HEK293 (cell line): Measurements from ENCODE around the gene TP63.

Experiments
- CTCF ChIA-PET: fragments of 350-600 bp; formaldehyde crosslinking; extraction: SDS; loops from one replicate; lab custom pipeline; 2021; ENCODE audit warnings: antibody characterized with exemption; lab: Yijun Ruan, JAX
- POLR2A ChIA-PET: fragments of 300-600 bp; formaldehyde crosslinking; extraction: SDS; loops from one replicate; lab custom pipeline; 2020; ENCODE audit warnings: antibody characterized with exemption, inconsistent platforms; lab: Yijun Ruan, JAX
- H3K27ac ChIP-seq: fragments of 200-500 bp; sonication (Bioruptor generic); 2 replicates; pipeline ENCODE4 v1.5.1; 2014; ENCODE audit warnings: low read depth, low read length, control low read depth, inconsistent platforms; ENCODE audit errors: extremely low read depth
- H3K36me3 ChIP-seq, 2 experiments: fragments of 200-500 bp in 1 of 2; sonication (Bioruptor generic) in 1 of 2; 1 replicate in 1 of 2; 2 replicates in 1 of 2; pipeline ENCODE4 v1.5.1; 2014 to 2017; ENCODE audit warnings: inconsistent platforms in 2 of 2, low read length in 2 of 2; ENCODE audit not compliant: control insufficient read depth in 2 of 2, insufficient read depth in 1 of 2
- H3K4me1 ChIP-seq: fragments of 200-500 bp; sonication (Bioruptor generic); 2 replicates; pipeline ENCODE4 v1.5.1; 2014; ENCODE audit warnings: mild to moderate bottlenecking, low read length, inconsistent platforms; ENCODE audit not compliant: control insufficient read depth, insufficient read depth
- H3K4me3 ChIP-seq: 2 replicates; pipeline ENCODE4 v1.5.1; 2011; ENCODE audit warnings: low read depth, mild to moderate bottlenecking, control low read depth, low read length, moderate library complexity
- H3K9me3 ChIP-seq: fragments of 200-500 bp; sonication (Bioruptor generic); 2 replicates; pipeline ENCODE4 v1.5.1; 2014; ENCODE audit warnings: low read depth, low read length, inconsistent platforms; ENCODE audit not compliant: control insufficient read depth, insufficient read depth
- GLI2 ChIP-seq: fragments of 450-650 bp; formaldehyde crosslinking; IDR thresholded peaks from 2 replicates; pipeline ENCODE4; 2017; ENCODE audit warnings: missing biosample characterization, missing genetic modification characterization, low read depth, borderline replicate concordance
- RBAK ChIP-seq: fragments of 450-650 bp; formaldehyde crosslinking; IDR thresholded peaks from 2 replicates; pipeline ENCODE4 v1.5.1; 2016; ENCODE audit warnings: missing biosample characterization, missing genetic modification characterization
- ZFP3 ChIP-seq: fragments of 450-650 bp; formaldehyde crosslinking; IDR thresholded peaks from 2 replicates; pipeline ENCODE4 v1.5.1; 2016; ENCODE audit warnings: low read depth, missing biosample characterization, missing genetic modification characterization
- ZIC2 ChIP-seq: fragments of 450-650 bp; formaldehyde crosslinking; IDR thresholded peaks from 2 replicates; pipeline ENCODE4 v1.5.1; 2016; ENCODE audit warnings: missing biosample characterization, missing genetic modification characterization
- ZNF138 ChIP-seq: fragments of 450-650 bp; formaldehyde crosslinking; IDR thresholded peaks from 2 replicates; pipeline ENCODE4 v1.5.1; 2016; ENCODE audit warnings: missing biosample characterization, missing genetic modification characterization, borderline replicate concordance
- ZNF157 ChIP-seq: fragments of 450-650 bp; formaldehyde crosslinking; IDR thresholded peaks from 2 replicates; pipeline ENCODE4 v1.5.1; 2016; ENCODE audit warnings: missing biosample characterization, missing genetic modification characterization
- ZNF169 ChIP-seq: fragments of 450-650 bp; formaldehyde crosslinking; IDR thresholded peaks from 2 replicates; pipeline ENCODE4 v1.5.1; 2016; ENCODE audit warnings: missing biosample characterization, missing genetic modification characterization
- ZNF184 ChIP-seq: fragments of 450-650 bp; IDR thresholded peaks from 2 replicates; pipeline ENCODE4 v1.5.1; 2018; ENCODE audit warnings: missing biosample characterization, mild to moderate bottlenecking, missing genetic modification characterization
- ZNF202 ChIP-seq: fragments of 450-650 bp; formaldehyde crosslinking; IDR thresholded peaks from 2 replicates; pipeline ENCODE4 v1.5.1; 2016; ENCODE audit warnings: missing biosample characterization, missing genetic modification characterization, borderline replicate concordance
- ZNF211 ChIP-seq: fragments of 450-650 bp; formaldehyde crosslinking; IDR thresholded peaks from 2 replicates; pipeline ENCODE4 v1.5.1; 2016; ENCODE audit warnings: low read depth, missing biosample characterization, missing genetic modification characterization
- ZNF221 ChIP-seq: fragments of 450-650 bp; formaldehyde crosslinking; IDR thresholded peaks from 2 replicates; pipeline ENCODE4 v1.5.1; 2017; ENCODE audit warnings: missing biosample characterization, missing genetic modification characterization, borderline replicate concordance
- ZNF341 ChIP-seq: fragments of 450-650 bp; formaldehyde crosslinking; IDR thresholded peaks from 2 replicates; pipeline ENCODE4; 2016; ENCODE audit warnings: low read depth, missing biosample characterization, missing genetic modification characterization
- ZNF394 ChIP-seq: fragments of 450-650 bp; formaldehyde crosslinking; IDR thresholded peaks from 2 replicates; pipeline ENCODE4 v1.5.1; 2016; ENCODE audit warnings: missing biosample characterization, missing genetic modification characterization, mild to moderate bottlenecking, moderate library complexity, borderline replicate concordance
- ZNF404 ChIP-seq: fragments of 450-650 bp; formaldehyde crosslinking; IDR thresholded peaks from 2 replicates; pipeline ENCODE4 v1.5.1; 2017; ENCODE audit warnings: missing biosample characterization, missing genetic modification characterization
- ZNF514 ChIP-seq: fragments of 450-650 bp; formaldehyde crosslinking; IDR thresholded peaks from 2 replicates; pipeline ENCODE4 v1.5.1; 2016; ENCODE audit warnings: missing biosample characterization, missing genetic modification characterization
- ZNF544 ChIP-seq: fragments of 450-650 bp; formaldehyde crosslinking; IDR thresholded peaks from 2 replicates; pipeline ENCODE4 v1.5.0; 2017; ENCODE audit warnings: missing biosample characterization, missing genetic modification characterization
- ZNF555 ChIP-seq: fragments of 450-650 bp; formaldehyde crosslinking; conservative IDR thresholded peaks from 2 replicates; pipeline ENCODE4 v1.5.1; 2017; ENCODE audit warnings: missing biosample characterization, mild to moderate bottlenecking, missing genetic modification characterization, inconsistent platforms
- ZNF561 ChIP-seq: fragments of 450-650 bp; IDR thresholded peaks from 2 replicates; pipeline ENCODE4 v1.5.1; 2018; ENCODE audit warnings: missing biosample characterization, missing genetic modification characterization, borderline replicate concordance
- ZNF571 ChIP-seq: fragments of 450-650 bp; formaldehyde crosslinking; IDR thresholded peaks from 2 replicates; pipeline ENCODE4 v1.5.0; 2017; ENCODE audit warnings: missing biosample characterization, missing genetic modification characterization
- ZNF596 ChIP-seq: fragments of 450-650 bp; IDR thresholded peaks from 2 replicates; pipeline ENCODE4 v1.5.0; 2018; ENCODE audit warnings: missing biosample characterization, mild to moderate bottlenecking, missing genetic modification characterization, moderate library complexity
- ZNF623 ChIP-seq: fragments of 450-650 bp; formaldehyde crosslinking; IDR thresholded peaks from 2 replicates; pipeline ENCODE4 v1.5.1; 2016; ENCODE audit warnings: missing biosample characterization, missing genetic modification characterization
- ZNF626 ChIP-seq: fragments of 450-650 bp; sonication (Bioruptor Pico); formaldehyde crosslinking; IDR thresholded peaks from 2 replicates; pipeline ENCODE4 v1.5.1; 2018; ENCODE audit warnings: missing biosample characterization, missing genetic modification characterization, inconsistent platforms
- ZNF658 ChIP-seq: fragments of 450-650 bp; formaldehyde crosslinking; IDR thresholded peaks from 2 replicates; pipeline ENCODE4; 2016; ENCODE audit warnings: missing biosample characterization, missing genetic modification characterization
- ZNF660 ChIP-seq: fragments of 450-650 bp; IDR thresholded peaks from 2 replicates; pipeline ENCODE4 v1.5.1; 2018; ENCODE audit warnings: missing biosample characterization, mild to moderate bottlenecking, missing genetic modification characterization
- TF ChIP-seq, protein P1 (sequence below): fragments of 450-650 bp; formaldehyde crosslinking; IDR thresholded peaks from 2 replicates; pipeline ENCODE4 v1.5.1; 2016; ENCODE audit warnings: missing biosample characterization, missing genetic modification characterization
- TF ChIP-seq, protein P2 (sequence below): fragments of 450-650 bp; formaldehyde crosslinking; IDR thresholded peaks from 2 replicates; pipeline ENCODE4 v1.5.1; 2016; ENCODE audit warnings: missing biosample characterization, missing genetic modification characterization, borderline replicate concordance
- TF ChIP-seq, protein P3 (sequence below): fragments of 450-650 bp; formaldehyde crosslinking; IDR thresholded peaks from 2 replicates; pipeline ENCODE4 v1.5.1; 2017; ENCODE audit warnings: missing biosample characterization, missing genetic modification characterization

TP63 gene

DNA sequence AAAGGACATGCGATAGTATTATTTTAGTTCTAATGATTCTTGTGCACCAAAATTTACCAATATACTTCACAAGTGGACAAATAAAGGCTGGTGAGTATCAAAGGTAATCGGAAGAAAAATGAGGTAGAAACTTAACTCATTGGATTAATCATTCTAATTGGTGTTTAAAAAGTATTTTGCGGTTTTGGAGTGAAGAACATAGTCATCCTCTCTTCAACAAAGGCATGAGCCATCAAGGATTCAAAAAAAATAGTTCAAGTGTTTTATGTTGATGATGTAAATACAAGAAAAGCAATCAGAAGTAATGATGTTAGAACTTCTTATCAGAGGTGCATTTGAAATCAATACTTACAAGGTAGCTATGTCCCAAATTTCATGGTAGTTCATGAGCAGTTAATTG lies 268.0 kb downstream of the TP63 start:
- CTCF ChIA-PET = no interaction called here
- Histone ChIP-seq H3K4me3 (no peak overlapping the region), H3K27ac (no peak overlapping the region), H3K4me1 (no peaks in the 10 kb centered on the region), H3K36me3 (no peaks in the 10 kb centered on the region), H3K9me3 (no peaks in the 10 kb centered on the region)
- POLR2A ChIA-PET = no interaction called here
- TF ChIP-seq, protein P1, sequence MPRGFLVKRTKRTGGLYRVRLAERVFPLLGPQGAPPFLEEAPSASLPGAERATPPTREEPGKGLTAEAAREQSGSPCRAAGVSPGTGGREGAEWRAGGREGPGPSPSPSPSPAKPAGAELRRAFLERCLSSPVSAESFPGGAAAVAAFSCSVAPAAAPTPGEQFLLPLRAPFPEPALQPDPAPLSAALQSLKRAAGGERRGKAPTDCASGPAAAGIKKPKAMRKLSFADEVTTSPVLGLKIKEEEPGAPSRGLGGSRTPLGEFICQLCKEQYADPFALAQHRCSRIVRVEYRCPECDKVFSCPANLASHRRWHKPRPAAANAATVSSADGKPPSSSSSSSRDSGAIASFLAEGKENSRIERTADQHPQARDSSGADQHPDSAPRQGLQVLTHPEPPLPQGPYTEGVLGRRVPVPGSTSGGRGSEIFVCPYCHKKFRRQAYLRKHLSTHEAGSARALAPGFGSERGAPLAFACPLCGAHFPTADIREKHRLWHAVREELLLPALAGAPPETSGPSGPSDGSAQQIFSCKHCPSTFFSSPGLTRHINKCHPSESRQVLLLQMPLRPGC (tag by site-specific recombination) = no peak
- TF ChIP-seq, protein P2, sequence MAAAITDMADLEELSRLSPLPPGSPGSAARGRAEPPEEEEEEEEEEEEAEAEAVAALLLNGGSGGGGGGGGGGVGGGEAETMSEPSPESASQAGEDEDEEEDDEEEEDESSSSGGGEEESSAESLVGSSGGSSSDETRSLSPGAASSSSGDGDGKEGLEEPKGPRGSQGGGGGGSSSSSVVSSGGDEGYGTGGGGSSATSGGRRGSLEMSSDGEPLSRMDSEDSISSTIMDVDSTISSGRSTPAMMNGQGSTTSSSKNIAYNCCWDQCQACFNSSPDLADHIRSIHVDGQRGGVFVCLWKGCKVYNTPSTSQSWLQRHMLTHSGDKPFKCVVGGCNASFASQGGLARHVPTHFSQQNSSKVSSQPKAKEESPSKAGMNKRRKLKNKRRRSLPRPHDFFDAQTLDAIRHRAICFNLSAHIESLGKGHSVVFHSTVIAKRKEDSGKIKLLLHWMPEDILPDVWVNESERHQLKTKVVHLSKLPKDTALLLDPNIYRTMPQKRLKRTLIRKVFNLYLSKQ (tag by site-specific recombination) = no peak
- no peak for TF ChIP-seq ZNF202 (tag by site-specific recombination)
- no peak for TF ChIP-seq ZNF341

DNA sequence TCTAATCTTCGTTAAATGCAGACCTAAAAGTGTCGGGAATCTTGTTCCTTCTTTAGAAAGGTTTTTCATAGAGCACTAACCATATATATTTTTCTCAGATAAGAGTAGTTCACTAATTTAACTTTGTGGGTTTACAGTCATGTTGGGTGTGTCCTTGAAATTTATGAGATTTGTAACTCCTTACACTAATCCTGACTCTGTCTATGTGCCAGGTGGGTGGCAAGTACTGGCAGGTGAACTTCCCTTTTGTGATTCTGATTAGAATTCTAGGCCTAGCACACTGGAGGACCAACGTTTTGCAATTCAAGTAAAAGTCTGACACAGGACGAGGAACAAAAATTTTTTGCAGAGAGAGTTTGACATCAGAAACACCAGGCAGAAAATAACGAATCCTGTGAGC lies 269.4 kb downstream of the TP63 start:
- Histone ChIP-seq H3K36me3 (no peaks in the 10 kb centered on the region), H3K27ac (no peak overlapping the region), H3K4me1 (no peaks in the 10 kb centered on the region), H3K9me3 (no peaks in the 10 kb centered on the region), H3K4me3 (no peak overlapping the region)
- TF ChIP-seq ZNF157 (tag by site-specific recombination) (no peak), ZNF571 (tag by site-specific recombination) (no peak), ZNF211 (no peak), ZNF544 (tag by site-specific recombination) (no peak), RBAK (tag by site-specific recombination) (no peak), ZNF555 (tag by site-specific recombination) (no peak), ZNF660 (tag by site-specific recombination) (no peak), ZNF394 (tag by site-specific recombination) (no peak), ZFP3 (no peak), ZNF221 (no peak), GLI2 (tag by site-specific recombination) (no peak), ZNF184 (tag by site-specific recombination) (no peak)
- POLR2A ChIA-PET = no interaction called here
- CTCF ChIA-PET = no interaction called here

DNA sequence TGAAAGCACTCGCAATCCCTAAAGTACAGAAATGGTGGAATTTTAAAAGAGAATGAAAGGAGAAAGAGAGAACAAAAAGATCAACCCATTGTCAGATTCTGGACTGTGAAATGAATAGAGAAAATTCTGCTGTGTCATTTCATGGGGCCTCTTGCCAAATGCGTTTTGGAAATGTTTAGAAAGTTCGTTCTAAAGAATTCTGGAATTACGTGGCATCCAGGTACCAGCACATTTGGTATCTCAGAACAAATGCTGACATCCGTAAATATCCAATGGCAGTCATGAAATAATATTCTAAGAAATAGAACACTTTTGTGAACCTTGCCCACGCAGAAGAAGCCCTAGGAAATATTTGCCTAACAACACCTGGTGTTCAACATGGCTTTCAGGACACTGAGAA lies 270.3 kb downstream of the TP63 start:
- H3K27ac ChIP-seq = no peak overlapping the region
- no peaks in the 10 kb centered on the region for H3K9me3 ChIP-seq
- CTCF ChIA-PET = no interaction called here
- no peaks in the 10 kb centered on the region for H3K36me3 ChIP-seq
- POLR2A ChIA-PET = no interaction called here
- H3K4me1 ChIP-seq = no peaks in the 10 kb centered on the region
- H3K4me3 ChIP-seq = no peak overlapping the region
- TF ChIP-seq ZNF169 (tag by site-specific recombination) = no peak
- TF ChIP-seq ZNF626 (tag by site-specific recombination) = no peak
- TF ChIP-seq ZNF596 (tag by site-specific recombination) = no peak
- no peak for TF ChIP-seq GLI2 (tag by site-specific recombination)
- TF ChIP-seq ZNF561 (tag by site-specific recombination) = no peak
- TF ChIP-seq ZIC2 (tag by site-specific recombination) = no peak
- TF ChIP-seq, protein P3, sequence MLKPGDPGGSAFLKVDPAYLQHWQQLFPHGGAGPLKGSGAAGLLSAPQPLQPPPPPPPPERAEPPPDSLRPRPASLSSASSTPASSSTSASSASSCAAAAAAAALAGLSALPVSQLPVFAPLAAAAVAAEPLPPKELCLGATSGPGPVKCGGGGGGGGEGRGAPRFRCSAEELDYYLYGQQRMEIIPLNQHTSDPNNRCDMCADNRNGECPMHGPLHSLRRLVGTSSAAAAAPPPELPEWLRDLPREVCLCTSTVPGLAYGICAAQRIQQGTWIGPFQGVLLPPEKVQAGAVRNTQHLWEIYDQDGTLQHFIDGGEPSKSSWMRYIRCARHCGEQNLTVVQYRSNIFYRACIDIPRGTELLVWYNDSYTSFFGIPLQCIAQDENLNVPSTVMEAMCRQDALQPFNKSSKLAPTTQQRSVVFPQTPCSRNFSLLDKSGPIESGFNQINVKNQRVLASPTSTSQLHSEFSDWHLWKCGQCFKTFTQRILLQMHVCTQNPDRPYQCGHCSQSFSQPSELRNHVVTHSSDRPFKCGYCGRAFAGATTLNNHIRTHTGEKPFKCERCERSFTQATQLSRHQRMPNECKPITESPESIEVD (tag by site-specific recombination) = no peak
- no peak for TF ChIP-seq ZNF623 (tag by site-specific recombination)
- no peak for TF ChIP-seq ZNF138 (tag by site-specific recombination)
- TF ChIP-seq ZNF514 = no peak
- no peak for TF ChIP-seq ZNF404 (tag by site-specific recombination)
- no peak for TF ChIP-seq ZNF658
